BJ (cell line): Measurements from ENCODE around the gene PLA2G6. TPM values are rescaled to one million over a fixed set of nuclear protein-coding genes. Genes with fewer than 3 reads are reported as not detected.
"Not testable (repeated sequence)": the region's sequence is repeated elsewhere in the genome, so short reads cannot be mapped to it uniquely, and the experiment has no call there.

Experiments
- CTCF ChIA-PET: fragments of 350-600 bp; formaldehyde crosslinking; extraction: SDS; loops from one replicate; lab custom pipeline; 2021; ENCODE audit warnings: antibody characterized with exemption, inconsistent platforms; lab: Yijun Ruan, JAX
- POLR2A ChIA-PET: fragments of 300-600 bp; sonication (Branson Sonifier 250); formaldehyde crosslinking; extraction: SDS; loops from one replicate; lab custom pipeline; 2021; ENCODE audit warnings: antibody characterized with exemption; lab: Charles Lee
- DNase-seq: peaks from one replicate; pipeline ENCODE4 v3.0.0-alpha.2; 2011; ENCODE audit warnings: low read depth
- H3K27me3 ChIP-seq: 2 replicates; pipeline ENCODE4 v1.6.0; 2011; ENCODE audit warnings: low read length; ENCODE audit not compliant: control insufficient read depth, insufficient read depth
- H3K36me3 ChIP-seq: 2 replicates; pipeline ENCODE4 v1.5.1; 2011; ENCODE audit warnings: low read length; ENCODE audit not compliant: control insufficient read depth, insufficient read depth
- H3K4me3 ChIP-seq: 2 replicates; pipeline ENCODE4 v1.5.1; 2011; ENCODE audit warnings: low read depth, mild to moderate bottlenecking, control low read depth, low read length
- polyA plus RNA-seq: library from polyadenylated mRNA; depleted of rRNA; stranded (reverse); fragments of >200 nt; gene quantifications from 2 replicates; pipeline ENCODE4 v1.2.3, GENCODE V29; 2011
- TF ChIP-seq, protein P1 (sequence below): IDR thresholded peaks from 2 replicates; pipeline ENCODE4 v1.5.1; 2011; ENCODE audit warnings: low read depth, mild to moderate bottlenecking, control low read depth, inconsistent platforms, low read length, moderate library complexity; ENCODE audit not compliant: insufficient read depth

PLA2G6 gene
- polyA plus RNA-seq, 1 experiment = 14.9 TPM

DNA sequence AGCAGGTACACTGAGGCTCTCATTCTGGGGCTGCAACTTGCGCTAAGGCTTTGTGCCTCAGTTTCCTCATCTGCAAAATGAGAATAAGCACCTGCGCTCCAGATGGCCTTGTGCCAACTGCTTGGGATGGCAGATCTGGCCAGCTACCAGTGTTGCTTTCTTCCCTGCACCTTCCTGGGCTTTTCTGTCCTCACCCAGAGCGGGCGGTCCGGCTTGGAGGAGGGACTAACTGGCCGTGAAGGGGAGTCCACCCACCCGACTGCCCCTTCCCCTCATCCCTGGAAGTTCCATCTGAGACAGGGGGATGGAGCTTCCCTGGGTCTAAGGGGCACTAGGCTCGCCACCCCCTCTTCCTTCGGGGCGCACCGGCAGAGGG, 101.2 kb downstream of the PLA2G6 start:
- H3K36me3 ChIP-seq = no peaks in the 10 kb centered on the region
- no peak overlapping the region for H3K4me3 ChIP-seq
- DNase-seq = no peak
- TF ChIP-seq, protein P1, sequence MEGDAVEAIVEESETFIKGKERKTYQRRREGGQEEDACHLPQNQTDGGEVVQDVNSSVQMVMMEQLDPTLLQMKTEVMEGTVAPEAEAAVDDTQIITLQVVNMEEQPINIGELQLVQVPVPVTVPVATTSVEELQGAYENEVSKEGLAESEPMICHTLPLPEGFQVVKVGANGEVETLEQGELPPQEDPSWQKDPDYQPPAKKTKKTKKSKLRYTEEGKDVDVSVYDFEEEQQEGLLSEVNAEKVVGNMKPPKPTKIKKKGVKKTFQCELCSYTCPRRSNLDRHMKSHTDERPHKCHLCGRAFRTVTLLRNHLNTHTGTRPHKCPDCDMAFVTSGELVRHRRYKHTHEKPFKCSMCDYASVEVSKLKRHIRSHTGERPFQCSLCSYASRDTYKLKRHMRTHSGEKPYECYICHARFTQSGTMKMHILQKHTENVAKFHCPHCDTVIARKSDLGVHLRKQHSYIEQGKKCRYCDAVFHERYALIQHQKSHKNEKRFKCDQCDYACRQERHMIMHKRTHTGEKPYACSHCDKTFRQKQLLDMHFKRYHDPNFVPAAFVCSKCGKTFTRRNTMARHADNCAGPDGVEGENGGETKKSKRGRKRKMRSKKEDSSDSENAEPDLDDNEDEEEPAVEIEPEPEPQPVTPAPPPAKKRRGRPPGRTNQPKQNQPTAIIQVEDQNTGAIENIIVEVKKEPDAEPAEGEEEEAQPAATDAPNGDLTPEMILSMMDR = no peak
- H3K27me3 ChIP-seq = peaks cover 3% of the 10 kb centered on the region; the same call in 1 of the 2 replicates
- CTCF ChIA-PET = no interaction called here
- POLR2A ChIA-PET = no interaction called here

DNA sequence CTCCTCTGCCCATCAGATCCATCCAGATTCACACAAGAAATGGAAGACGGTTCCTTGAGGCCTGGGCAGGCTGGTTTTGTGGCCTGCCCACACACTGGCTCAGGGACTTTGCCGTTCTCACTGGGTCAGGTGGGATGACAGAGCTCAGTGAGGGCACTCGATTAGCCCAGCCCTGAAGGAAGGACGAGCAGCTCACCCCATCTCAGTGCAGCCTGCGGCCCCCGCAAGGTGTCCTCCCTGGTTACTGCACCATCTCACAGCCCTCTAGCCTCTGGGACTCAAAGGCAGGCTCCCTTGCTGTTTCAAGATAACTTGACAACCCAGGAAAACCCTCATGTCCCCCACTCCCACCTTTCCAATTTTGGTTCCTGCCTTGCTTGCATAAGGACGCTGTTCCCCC, 101.8 kb downstream of the PLA2G6 start:
- POLR2A ChIA-PET = no interaction called here
- CTCF ChIA-PET = no interaction called here
- Histone ChIP-seq H3K36me3 (no peaks in the 10 kb centered on the region), H3K4me3 (no peak overlapping the region), H3K27me3 (peaks cover 3% of the 10 kb centered on the region; the same call in 1 of the 2 replicates)
- TF ChIP-seq, protein P1 = no peak
- DNase-seq = no peak

DNA sequence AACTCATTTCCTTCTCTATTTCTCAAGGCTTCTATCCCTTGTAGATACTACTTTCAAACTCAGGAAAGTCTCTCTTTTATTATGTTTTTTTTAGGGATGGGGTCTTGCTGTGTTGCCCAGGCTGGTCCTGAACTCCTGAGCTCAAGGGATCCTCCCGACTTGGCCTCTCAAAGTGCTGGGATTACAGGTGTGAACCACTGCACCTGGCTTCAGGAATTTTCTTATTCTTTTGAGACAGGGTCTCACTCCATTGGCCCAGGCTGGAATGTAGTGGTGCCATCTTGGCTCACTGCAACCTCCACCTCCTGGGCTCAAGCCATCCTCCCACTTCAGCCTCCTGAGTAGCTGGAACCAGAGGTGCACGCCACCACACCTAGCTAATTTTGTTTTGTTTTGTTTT, 102.4 kb downstream of the PLA2G6 start:
- POLR2A ChIA-PET, DNase-seq, H3K36me3 ChIP-seq, CTCF ChIA-PET, H3K27me3 ChIP-seq, H3K4me3 ChIP-seq: not testable (repeated sequence)

DNA sequence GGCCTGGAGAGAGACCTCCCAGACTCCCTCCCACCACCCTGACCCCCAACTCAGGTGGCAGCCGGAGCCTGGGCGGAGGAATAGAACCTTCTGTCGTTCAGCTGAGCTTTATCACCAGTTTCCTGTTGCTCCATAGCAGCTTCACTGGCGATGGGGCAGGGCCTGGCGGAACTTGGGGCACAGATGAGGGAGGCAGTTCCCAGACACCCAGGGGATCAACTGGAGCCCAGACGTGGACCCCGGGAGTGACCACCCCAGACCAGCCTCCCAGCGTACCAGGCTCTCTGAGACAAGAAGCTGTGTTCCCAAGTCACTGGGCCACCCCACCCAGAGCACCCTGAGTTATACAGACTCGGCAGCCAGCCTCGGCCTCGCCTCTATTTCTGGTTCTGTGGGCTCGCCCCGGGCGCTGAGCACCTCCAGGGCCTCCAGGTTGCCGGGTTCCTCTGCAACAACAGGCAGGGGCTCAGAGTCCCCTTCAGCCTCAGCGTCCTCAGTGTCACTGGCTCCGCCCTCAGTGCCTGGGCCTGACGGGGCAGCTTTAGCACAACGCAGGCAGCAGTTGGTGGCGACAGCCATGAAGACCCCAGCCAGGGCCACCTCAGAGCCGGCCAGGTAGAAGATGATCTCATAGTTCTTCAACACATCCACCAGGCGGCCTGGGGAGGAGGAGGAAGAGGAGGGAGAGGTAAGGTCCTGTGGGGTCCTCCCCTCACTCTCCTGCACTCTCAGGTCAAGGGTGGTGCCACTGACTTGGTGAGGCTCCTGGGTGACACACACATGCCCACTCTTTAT, 103.4 kb downstream of the PLA2G6 start:
- Histone ChIP-seq H3K27me3 (peaks cover 3% of the 10 kb centered on the region; the same call in 1 of the 2 replicates), H3K4me3 (no peak overlapping the region), H3K36me3 (peaks cover 5% of the 10 kb centered on the region)
- no peak for DNase-seq
- TF ChIP-seq, protein P1 = no peak
- CTCF ChIA-PET = no interaction called here
- POLR2A ChIA-PET = no interaction called here

DNA sequence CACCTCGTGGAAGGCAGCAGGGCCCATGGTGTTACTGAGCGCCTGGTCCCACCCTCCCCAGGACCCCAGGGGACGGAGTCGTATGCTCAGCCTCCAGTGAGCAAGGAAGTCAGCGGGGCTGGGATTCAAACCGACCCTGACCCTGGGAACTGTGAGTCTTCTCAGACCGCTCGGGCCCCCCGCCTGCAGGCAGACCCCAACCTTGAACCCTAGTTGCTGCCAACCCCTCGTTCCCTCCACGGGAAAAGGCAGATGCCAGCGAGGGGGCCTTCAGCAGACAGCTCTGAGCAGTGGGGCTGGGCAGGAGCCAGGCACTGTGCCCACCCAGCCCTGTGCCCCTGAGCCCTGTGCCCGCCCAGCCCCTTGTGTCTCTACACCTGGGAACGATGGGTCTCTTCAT, 104.0 kb downstream of the PLA2G6 start:
- Histone ChIP-seq H3K36me3 (peaks cover 9% of the 10 kb centered on the region), H3K4me3 (no peak overlapping the region), H3K27me3 (no peaks in the 10 kb centered on the region; the same call in 1 of the 2 replicates)
- ChIA-PET POLR2A (no interaction called here), CTCF (no interaction called here)
- TF ChIP-seq, protein P1 = no peak
- no peak for DNase-seq

DNA sequence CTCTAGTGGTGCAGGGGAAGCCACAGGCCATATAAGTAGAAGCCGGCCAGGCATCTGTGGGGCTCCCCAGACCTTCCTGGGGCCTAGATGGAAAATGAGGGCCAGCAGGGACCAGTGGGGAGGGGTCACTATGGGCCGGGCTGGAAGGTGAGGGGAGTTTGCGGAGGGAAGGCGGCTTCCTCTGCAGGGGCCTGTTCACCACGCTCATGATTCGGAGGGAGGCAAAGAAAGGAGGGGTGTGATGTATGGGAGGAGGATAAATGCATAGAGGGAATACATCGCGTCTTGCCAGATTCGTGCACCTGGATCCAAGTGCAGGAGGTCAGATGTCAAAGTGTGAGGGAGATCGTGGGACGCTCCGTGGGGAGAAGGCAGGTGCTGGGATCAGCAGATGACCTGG, 104.5 kb downstream of the PLA2G6 start:
- no peak for DNase-seq
- TF ChIP-seq, protein P1 = no peak
- H3K4me3 ChIP-seq = no peak overlapping the region
- ChIA-PET CTCF (no interaction called here), POLR2A (no interaction called here)
- H3K36me3 ChIP-seq = peaks cover 11% of the 10 kb centered on the region
- H3K27me3 ChIP-seq = no peaks in the 10 kb centered on the region
